Stomach (tissue), 4 donors: ENCODE results near the gene MVB12A.

Source experiments
- EP300 ChIP-seq: sonication (generic); formaldehyde crosslinking; IDR thresholded peaks from one replicate; pipeline ENCODE4 v1.6.1; 2017; ENCODE audit warnings: antibody characterized with exemption
- POLR2A ChIP-seq, 4 donors: fragments of 450-650 bp; IDR thresholded peaks; one replicate each; pipeline ENCODE4 v1.6.1; 2016; ENCODE audit warnings: antibody characterized with exemption in 4 of 4, control low read depth in 2 of 4, mild to moderate bottlenecking in 1 of 4, moderate library complexity in 1 of 4
- POLR2AphosphoS5 ChIP-seq, 3 donors: sonication (generic); formaldehyde crosslinking; IDR thresholded peaks; one replicate each; pipeline ENCODE4 v1.6.1; 2016; ENCODE audit warnings: antibody characterized with exemption in 3 of 3
- TF ChIP-seq, protein P1 (sequence below), 7 experiments: fragments of 450-650 bp in 4 of 7; fragments of 200-600 bp in 3 of 7; sonication (generic) in 3 of 7; IDR thresholded peaks; one replicate each; pipeline ENCODE4 v1.5.1; 2016 to 2019; ENCODE audit warnings: antibody characterized with exemption in 7 of 7, control low read depth in 2 of 7, mild to moderate bottlenecking in 1 of 7

DNA sequence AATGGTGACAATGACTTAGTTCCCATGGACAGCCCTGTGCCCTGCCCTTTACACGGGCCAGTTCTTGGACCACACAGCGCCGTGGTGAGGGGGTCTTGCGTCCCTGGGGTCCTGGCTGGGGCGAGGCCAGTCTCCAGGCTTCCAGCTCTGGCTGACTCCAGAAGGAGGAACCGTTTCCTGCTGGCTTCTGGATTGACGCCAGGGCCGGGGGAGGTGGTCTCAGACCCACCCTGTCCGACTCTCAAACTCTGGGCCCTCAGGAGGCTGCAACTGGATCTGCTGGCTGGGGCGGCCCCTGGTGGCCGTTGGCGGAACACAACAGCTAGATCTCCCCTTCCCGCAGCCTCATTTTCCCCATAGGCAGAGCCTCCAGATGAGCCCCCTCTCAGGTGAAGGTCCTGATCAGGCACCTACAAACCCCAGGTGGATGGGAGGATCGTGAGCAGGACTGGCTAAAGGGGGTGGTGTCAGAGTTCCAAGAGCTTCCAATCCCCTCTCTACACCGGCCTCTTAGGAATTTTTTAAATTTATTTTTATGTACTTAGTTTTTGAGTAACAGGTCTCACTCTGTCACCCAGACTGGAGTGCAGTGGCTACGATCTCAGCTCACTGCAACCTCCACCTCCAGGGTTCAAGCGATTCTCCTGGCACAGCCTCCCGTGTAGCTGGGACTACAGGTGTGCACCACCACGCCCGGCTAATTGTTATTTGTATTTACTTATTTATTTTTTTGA, 33.8 kb upstream of the MVB12A start:
- TF ChIP-seq POLR2A (IDR thresholded peaks at IDR 0.05) (no peak), EP300 (no peak), POLR2AphosphoS5 (IDR thresholded peaks at IDR 0.05) (no peak)
- TF ChIP-seq, protein P1, sequence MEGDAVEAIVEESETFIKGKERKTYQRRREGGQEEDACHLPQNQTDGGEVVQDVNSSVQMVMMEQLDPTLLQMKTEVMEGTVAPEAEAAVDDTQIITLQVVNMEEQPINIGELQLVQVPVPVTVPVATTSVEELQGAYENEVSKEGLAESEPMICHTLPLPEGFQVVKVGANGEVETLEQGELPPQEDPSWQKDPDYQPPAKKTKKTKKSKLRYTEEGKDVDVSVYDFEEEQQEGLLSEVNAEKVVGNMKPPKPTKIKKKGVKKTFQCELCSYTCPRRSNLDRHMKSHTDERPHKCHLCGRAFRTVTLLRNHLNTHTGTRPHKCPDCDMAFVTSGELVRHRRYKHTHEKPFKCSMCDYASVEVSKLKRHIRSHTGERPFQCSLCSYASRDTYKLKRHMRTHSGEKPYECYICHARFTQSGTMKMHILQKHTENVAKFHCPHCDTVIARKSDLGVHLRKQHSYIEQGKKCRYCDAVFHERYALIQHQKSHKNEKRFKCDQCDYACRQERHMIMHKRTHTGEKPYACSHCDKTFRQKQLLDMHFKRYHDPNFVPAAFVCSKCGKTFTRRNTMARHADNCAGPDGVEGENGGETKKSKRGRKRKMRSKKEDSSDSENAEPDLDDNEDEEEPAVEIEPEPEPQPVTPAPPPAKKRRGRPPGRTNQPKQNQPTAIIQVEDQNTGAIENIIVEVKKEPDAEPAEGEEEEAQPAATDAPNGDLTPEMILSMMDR (IDR thresholded peaks at IDR 0.05) = peak in 5 of 7 experiments; percentile 73 to 92 (median 89)
